Measurements from ENCODE around the gene ZC3H14. TPM values are rescaled to one million over a fixed set of nuclear protein-coding genes. Genes with fewer than 3 reads are reported as not detected.

Gene ZC3H14
- polyA plus RNA-seq, 3 donors: 18.9 to 30.2 (median 27.1) TPM

DNA sequence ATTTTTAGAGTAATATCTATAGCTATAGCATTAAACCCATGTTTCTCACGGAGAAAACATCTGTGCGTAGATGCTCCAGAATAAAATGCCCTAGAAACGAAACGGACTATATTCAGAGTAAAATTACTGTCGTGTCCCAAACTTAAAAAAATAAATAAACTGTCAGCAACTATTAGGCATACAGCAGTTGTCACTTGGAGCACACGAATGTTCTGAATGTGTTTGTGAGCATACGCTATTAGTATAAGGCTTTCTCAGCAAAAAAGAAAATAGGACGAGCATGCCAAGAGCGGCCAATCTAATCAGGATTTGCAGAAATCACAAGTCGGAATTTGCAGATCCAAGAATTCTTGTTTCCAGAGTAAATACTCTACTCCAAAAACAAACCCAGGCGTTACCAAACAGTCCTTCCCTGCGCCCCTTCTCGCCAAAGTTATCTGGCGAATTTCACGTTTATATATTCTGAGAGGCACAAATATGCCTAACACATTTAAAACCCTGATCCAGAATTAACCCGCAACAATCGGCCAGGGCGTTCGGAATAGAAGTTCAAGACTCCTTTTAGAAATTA is 8.9 kb upstream of the ZC3H14 start:
- intact Hi-C loops (cut with micrococcal nuclease): no loop called here
- H3K9ac ChIP-seq (ENCODE audit: insufficient read depth, low read length, poor library complexity, severe bottlenecking): no peak overlapping the region
- no peak for DNase-seq
- no peak overlapping the region for H3K27ac ChIP-seq (ENCODE audit: low read depth in 1 of 2, low read length in 2 of 2)
- peaks cover 22 to 28% of the 10 kb centered on the region in 2 donors for H3K4me1 ChIP-seq (ENCODE audit: control insufficient read depth in 1 of 2, insufficient read depth in 2 of 2, low read length in 2 of 2)
- TF ChIP-seq, protein P1, sequence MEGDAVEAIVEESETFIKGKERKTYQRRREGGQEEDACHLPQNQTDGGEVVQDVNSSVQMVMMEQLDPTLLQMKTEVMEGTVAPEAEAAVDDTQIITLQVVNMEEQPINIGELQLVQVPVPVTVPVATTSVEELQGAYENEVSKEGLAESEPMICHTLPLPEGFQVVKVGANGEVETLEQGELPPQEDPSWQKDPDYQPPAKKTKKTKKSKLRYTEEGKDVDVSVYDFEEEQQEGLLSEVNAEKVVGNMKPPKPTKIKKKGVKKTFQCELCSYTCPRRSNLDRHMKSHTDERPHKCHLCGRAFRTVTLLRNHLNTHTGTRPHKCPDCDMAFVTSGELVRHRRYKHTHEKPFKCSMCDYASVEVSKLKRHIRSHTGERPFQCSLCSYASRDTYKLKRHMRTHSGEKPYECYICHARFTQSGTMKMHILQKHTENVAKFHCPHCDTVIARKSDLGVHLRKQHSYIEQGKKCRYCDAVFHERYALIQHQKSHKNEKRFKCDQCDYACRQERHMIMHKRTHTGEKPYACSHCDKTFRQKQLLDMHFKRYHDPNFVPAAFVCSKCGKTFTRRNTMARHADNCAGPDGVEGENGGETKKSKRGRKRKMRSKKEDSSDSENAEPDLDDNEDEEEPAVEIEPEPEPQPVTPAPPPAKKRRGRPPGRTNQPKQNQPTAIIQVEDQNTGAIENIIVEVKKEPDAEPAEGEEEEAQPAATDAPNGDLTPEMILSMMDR (IDR thresholded peaks at IDR 0.05): no peak
- 10% methylated on average over 12 of the region's 19 CpGs for WGBS (ENCODE audit: insufficient coverage)
- peaks cover 21% of the 10 kb centered on the region for H3K4me1 Mint-ChIP-seq
- no peak overlapping the region for H3K27ac Mint-ChIP-seq
- H4K20me1 ChIP-seq (ENCODE audit: insufficient read depth, low read length): no peaks in the 10 kb centered on the region
- peaks cover 58 to 67% of the 10 kb centered on the region in 2 donors for H3K27me3 ChIP-seq (ENCODE audit: control insufficient read depth in 2 of 2, insufficient read depth in 2 of 2, low read length in 2 of 2)
- peak overlapping the region; percentile 81 for H2AFZ ChIP-seq (ENCODE audit: insufficient read depth, low read depth, low read length, poor library complexity, severe bottlenecking)
- peak overlapping the region; percentile 84 for H3K4me2 ChIP-seq (replicated peaks; ENCODE audit: extremely low read depth, low read length, poor library complexity, severe bottlenecking)
- H3K4me3 Mint-ChIP-seq: peak overlapping the region; percentile 67 to 88
- H3K9me3 Mint-ChIP-seq: peaks cover 0 to 12% (median 5%) of the 10 kb centered on the region in 7 donors
- peaks cover 62 to 80% (median 75%) of the 10 kb centered on the region in 3 donors for H3K27me3 Mint-ChIP-seq (ENCODE audit: low read depth in 3 of 3)
- no peaks in the 10 kb centered on the region for H3K79me2 ChIP-seq (ENCODE audit: insufficient read depth, low read length)
- peak overlapping the region in 2 of 3 experiments; percentile 24 to 72 for H3K4me3 ChIP-seq (replicated peaks in 1 of 3; ENCODE audit: low read depth in 2 of 3, low read length in 3 of 3)
- H3K36me3 Mint-ChIP-seq: peaks cover 0 to 2% of the 10 kb centered on the region in 2 donors
- no peaks in the 10 kb centered on the region for H3K36me3 ChIP-seq (replicated peaks in 1 of 2; ENCODE audit: control insufficient read depth in 1 of 2, insufficient read depth in 2 of 2, low read length in 2 of 2)
- peaks cover 0 to 27% of the 10 kb centered on the region in 2 donors for H3K9me3 ChIP-seq (replicated peaks in 1 of 2; ENCODE audit: control insufficient read depth in 1 of 2, insufficient read depth in 1 of 2, low read length in 2 of 2)

DNA sequence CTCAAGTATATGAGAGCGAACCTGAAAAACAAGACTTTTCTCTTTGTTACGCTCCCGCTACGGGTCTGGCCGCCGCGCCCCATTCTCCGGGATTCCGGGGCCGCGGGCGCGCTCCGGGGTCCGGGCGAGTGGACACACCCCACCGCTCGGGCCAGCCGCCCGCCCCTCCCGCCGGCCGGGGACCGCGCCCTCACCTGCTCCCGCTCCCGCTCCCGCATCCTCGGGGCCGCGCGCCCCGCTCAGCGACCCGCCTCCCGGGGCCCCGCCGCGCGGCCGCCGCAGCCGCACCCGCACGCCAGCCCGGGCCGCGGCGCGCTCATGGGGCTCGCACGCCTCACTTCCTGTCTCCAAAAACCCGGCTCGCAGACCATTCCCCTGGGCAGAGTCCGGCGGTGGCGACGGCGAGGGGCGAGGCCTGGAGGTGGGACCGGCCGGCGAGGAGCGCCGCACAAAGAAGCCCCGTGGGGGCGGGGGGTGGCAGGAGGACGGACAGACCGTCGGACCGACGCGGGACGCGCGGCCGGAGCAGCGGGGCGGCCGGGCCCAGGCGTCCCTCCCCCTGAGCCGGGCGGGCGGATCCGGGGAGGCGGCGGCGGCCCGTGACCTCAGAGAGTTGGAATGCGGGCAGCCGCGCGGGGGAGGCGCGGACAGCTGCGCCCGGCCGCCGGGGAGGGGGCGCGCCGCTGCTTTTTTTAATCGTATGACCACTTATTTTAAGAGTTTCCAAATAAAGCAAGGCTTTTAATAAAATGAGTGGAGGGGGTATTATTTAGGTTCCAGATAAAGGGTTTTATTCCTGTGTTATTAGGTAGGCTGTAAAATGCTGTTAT is 8.2 kb upstream of the ZC3H14 start, which contains the start of gene PTPN21:
TSS of gene PTPN21 (minus strand) at position 551 of the 830 bp plus-strand sequence. CDS start 4,590 bp downstream, outside the sequence.
- no peak within 1 kb of the TSS for H3K27ac Mint-ChIP-seq
- Histone ChIP-seq H3K9ac (ENCODE audit: insufficient read depth, low read length, poor library complexity, severe bottlenecking) (peak within 1 kb of the TSS; percentile 49), H3K9me3 (replicated peaks in 1 of 2; ENCODE audit: control insufficient read depth in 1 of 2, insufficient read depth in 1 of 2, low read length in 2 of 2) (peaks cover 0 to 27% of the 10 kb centered on the region in 2 donors), H2AFZ (ENCODE audit: insufficient read depth, low read depth, low read length, poor library complexity, severe bottlenecking) (peak within 1 kb of the TSS; percentile 81), H3K4me2 (replicated peaks; ENCODE audit: extremely low read depth, low read length, poor library complexity, severe bottlenecking) (peak within 1 kb of the TSS; percentile 84), H3K4me1 (ENCODE audit: control insufficient read depth in 1 of 2, insufficient read depth in 2 of 2, low read length in 2 of 2) (peaks cover 22 to 28% of the 10 kb centered on the region in 2 donors), H3K27me3 (ENCODE audit: control insufficient read depth in 2 of 2, insufficient read depth in 2 of 2, low read length in 2 of 2) (peaks cover 58 to 67% of the 10 kb centered on the region in 2 donors), H3K27ac (ENCODE audit: low read depth in 1 of 2, low read length in 2 of 2) (no peak within 1 kb of the TSS), H3K36me3 (replicated peaks in 1 of 2; ENCODE audit: control insufficient read depth in 1 of 2, insufficient read depth in 2 of 2, low read length in 2 of 2) (no peaks in the 10 kb centered on the region), H3K79me2 (ENCODE audit: insufficient read depth, low read length) (no peaks in the 10 kb centered on the region), H3K4me3 (replicated peaks in 1 of 3; ENCODE audit: low read depth in 2 of 3, low read length in 3 of 3) (peak within 1 kb of the TSS; percentile 27 to 72 (median 41)), H4K20me1 (ENCODE audit: insufficient read depth, low read length) (no peaks in the 10 kb centered on the region)
- peaks cover 21% of the 10 kb centered on the region for H3K4me1 Mint-ChIP-seq
- peak in 2 of 3 donors; percentile 18 to 43 for DNase-seq
- intact Hi-C loops (cut with micrococcal nuclease): no loop called here
- H3K4me3 Mint-ChIP-seq: peak within 1 kb of the TSS; percentile 76 to 88
- under 1% methylated on average over 98 of the region's 103 CpGs for WGBS (ENCODE audit: insufficient coverage)
- H3K27me3 Mint-ChIP-seq (ENCODE audit: low read depth in 3 of 3): peaks cover 65 to 82% (median 78%) of the 10 kb centered on the region in 3 donors
- TF ChIP-seq, protein P1 (IDR thresholded peaks at IDR 0.05): no peak
- peaks cover 0 to 2% of the 10 kb centered on the region in 2 donors for H3K36me3 Mint-ChIP-seq
- peaks cover 0 to 12% (median 5%) of the 10 kb centered on the region in 7 donors for H3K9me3 Mint-ChIP-seq
